ENCODE results near the gene TREH.
A peak's percentile ranks its signal among the peaks of the same experiment; 100 is the strongest.
"Not testable (repeated sequence)": the region's sequence is repeated elsewhere in the genome, so short reads cannot be mapped to it uniquely, and the experiment has no call there.

Gene TREH

GRCh38 chr11:118679483-118679882, at the start of gene TREH:
Gene TREH (minus strand): TSS chr11:118679650. CDS start chr11:118679627, 23 bp downstream.
- DNase-seq = no peak

GRCh38 chr11:118728112-118728511, 48.7 kb upstream of the TREH start:
- DNase-seq = not testable (repeated sequence)

GRCh38 chr11:118727721-118728066, 48.2 kb upstream of the TREH start:
- not testable (repeated sequence) for DNase-seq

- not testable (repeated sequence) for DNase-seq
Measured at GRCh38 chr11:118727001-118727720, 47.7 kb upstream of the TREH start.

GRCh38 chr11:118721478-118722015, 42.1 kb upstream of the TREH start:
- not testable (repeated sequence) for DNase-seq

GRCh38 chr11:118720740-118721139, 41.3 kb upstream of the TREH start:
- DNase-seq = not testable (repeated sequence)

GRCh38 chr11:118720078-118720477, 40.6 kb upstream of the TREH start:
- not testable (repeated sequence) for DNase-seq

GRCh38 chr11:118718562-118718961, 39.1 kb upstream of the TREH start:
- not testable (repeated sequence) for DNase-seq

- DNase-seq = not testable (repeated sequence)
Measured at GRCh38 chr11:118717733-118718132, 38.3 kb upstream of the TREH start.

GRCh38 chr11:118717221-118717620, 37.8 kb upstream of the TREH start:
- DNase-seq = not testable (repeated sequence)

GRCh38 chr11:118715837-118716260, 36.4 kb upstream of the TREH start:
- no peak for DNase-seq

- DNase-seq = peak; percentile 35
Measured at GRCh38 chr11:118715245-118715831, 35.9 kb upstream of the TREH start.

- DNase-seq = no peak
Measured at GRCh38 chr11:118714816-118715215, 35.4 kb upstream of the TREH start.

- not testable (repeated sequence) for DNase-seq
Measured at GRCh38 chr11:118714416-118714815, 35.0 kb upstream of the TREH start.

- no peak for DNase-seq
Measured at GRCh38 chr11:118708296-118708695, 28.8 kb upstream of the TREH start.

GRCh38 chr11:118706546-118706825, 27.0 kb upstream of the TREH start:
- peak; percentile 19 for DNase-seq

- peak; percentile 29 for DNase-seq
Measured at GRCh38 chr11:118705791-118706545, 26.5 kb upstream of the TREH start.

GRCh38 chr11:118705111-118705741, 25.8 kb upstream of the TREH start:
- DNase-seq = peak; percentile 56

- peak; percentile 29 for DNase-seq
Measured at GRCh38 chr11:118703563-118704106, 24.2 kb upstream of the TREH start.

GRCh38 chr11:118699506-118700220, 20.2 kb upstream of the TREH start:
- DNase-seq = no peak

- no peak for DNase-seq
Measured at GRCh38 chr11:118697346-118697745, 17.9 kb upstream of the TREH start.

GRCh38 chr11:118696673-118697226, 17.3 kb upstream of the TREH start:
- no peak for DNase-seq

All from femur (tissue), 1 donor.